GM19324 (cell line): ENCODE data around the gene MAP4K1.
"Not testable (repeated sequence)": the region's sequence is repeated elsewhere in the genome, so short reads cannot be mapped to it uniquely, and the experiment has no call there.

ENCODE experiments used
- ATAC-seq: cut with Tn5 transposase; IDR thresholded peaks from one replicate; pipeline ENCODE4 v1.9.1; 2021; ENCODE audit warnings: mild to moderate bottlenecking, moderate library complexity; ENCODE audit not compliant: unreplicated experiment, low FRiP score

The MAP4K1 gene

DNA sequence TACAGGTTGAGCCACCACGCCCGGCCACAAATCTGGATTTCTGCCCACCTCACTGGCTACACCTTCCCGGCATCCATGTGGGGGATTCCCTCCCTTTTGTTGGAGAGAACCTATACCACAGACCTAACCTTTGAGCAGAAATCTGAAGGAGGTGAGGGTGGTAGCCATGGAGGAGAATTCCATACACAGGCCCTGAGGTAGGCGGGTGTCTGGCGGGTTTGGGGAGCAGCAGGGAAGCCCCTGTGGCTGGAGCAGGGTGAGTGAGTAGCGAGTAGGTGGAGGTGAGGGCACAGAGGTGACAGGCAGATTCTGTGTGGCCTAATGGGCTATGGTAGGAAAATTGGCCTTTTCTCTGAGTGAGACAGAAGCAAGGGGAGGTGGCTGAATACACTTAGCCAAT is 11.8 kb upstream of the MAP4K1 start:
- ATAC-seq = no peak

- no peak for ATAC-seq
These were observed 8.6 kb upstream of the MAP4K1 start for GRCh38 chr19:38626401-38626800.

GRCh38 chr19:38624822-38625221 is 7.1 kb upstream of the MAP4K1 start:
- ATAC-seq = no peak

- ATAC-seq = no peak
These were observed 1.8 kb upstream of the MAP4K1 start for GRCh38 chr19:38619361-38620174.

GRCh38 chr19:38618590-38619360 is 1.0 kb upstream of the MAP4K1 start, which contains the start of gene EIF3K:
EIF3K (plus strand) TSS chr19:38619188; CDS start chr19:38619269, 81 bp downstream.
- peak; percentile 75 for ATAC-seq

GRCh38 chr19:38617283-38617763 is 430 bp downstream of the MAP4K1 start:
- ATAC-seq = no peak

- ATAC-seq = no peak
These were observed 1.5 kb downstream of the MAP4K1 start for GRCh38 chr19:38616265-38616664.

- no peak for ATAC-seq
These were observed 2.7 kb downstream of the MAP4K1 start for GRCh38 chr19:38615007-38615581.

GRCh38 chr19:38614289-38614688 is 3.5 kb downstream of the MAP4K1 start:
- ATAC-seq = no peak

DNA sequence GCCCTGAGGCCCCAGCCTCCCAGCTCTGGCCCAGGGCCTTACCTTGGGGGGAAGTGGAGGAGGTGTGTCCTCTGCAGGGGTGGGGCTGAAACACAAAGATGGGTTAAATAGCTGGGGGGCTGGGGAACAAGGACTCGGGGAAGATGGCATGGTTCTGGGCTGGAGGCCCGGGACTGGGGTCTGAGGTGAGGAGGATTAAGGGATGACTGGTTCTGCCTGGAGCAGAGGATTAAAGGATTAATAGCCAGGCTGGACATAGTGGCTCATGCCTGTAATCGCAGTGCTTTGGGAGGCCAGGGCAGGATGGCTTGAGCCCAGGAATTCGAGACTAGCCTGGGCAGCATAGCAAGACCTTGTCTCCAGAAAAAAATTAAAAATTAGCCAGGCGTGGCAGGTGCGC is 11.6 kb downstream of the MAP4K1 start:
- no peak for ATAC-seq

DNA sequence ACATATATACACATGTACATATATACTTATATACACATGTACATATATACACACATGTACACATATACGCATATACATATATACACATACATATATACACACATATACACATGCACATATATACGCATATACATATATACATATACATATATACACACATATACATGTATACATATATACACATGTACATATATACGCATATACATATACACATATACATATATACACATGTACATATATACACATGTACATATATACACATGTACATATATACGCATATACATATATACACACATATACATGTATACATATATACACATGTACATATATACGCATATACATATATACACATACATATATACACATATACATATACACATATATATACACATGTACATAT is 14.9 kb downstream of the MAP4K1 start:
- ATAC-seq = not testable (repeated sequence)

- ATAC-seq = no peak
These were observed 18.0 kb downstream of the MAP4K1 start for GRCh38 chr19:38599722-38600121.

DNA sequence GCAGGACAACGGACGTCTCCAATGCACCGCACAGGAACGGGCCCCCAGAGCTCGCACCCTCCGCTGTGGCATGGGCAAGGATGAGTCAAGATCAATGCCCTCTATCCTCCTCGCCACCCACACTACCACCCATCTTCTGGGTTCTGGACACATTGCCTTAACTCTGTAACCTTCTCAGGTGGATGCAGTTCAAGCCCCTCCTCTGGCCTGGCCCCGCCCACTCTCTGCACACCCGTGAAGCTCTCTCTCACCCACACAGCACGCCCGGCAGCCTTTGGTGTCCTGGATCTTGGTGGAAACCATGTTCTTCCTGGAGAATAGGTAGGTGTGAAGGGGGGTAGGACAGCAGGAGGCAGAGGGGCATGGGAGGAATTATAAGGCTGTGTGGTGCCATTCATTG is 20.7 kb downstream of the MAP4K1 start:
- no peak for ATAC-seq

GRCh38 chr19:38596057-38596981 is 21.4 kb downstream of the MAP4K1 start:
- no peak for ATAC-seq

DNA sequence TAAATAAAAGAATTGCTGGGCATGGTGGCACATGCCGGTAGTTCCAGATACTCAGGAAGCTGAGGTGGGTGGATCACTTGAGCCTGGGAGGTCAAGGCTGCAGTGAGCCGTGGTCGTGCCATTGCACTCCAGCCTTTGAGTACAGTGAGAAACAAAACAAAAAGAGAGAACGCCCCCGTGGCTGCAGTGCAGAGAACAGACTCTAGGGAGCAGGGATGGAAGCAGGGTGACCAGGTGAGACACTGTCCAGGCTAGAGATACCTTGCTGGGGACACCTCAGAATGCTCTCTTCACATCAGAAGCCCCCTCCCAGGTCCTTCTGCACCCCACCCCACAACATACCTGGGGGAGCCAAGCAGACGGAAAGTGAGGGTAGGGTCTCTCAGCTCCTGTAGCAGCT is 24.8 kb downstream of the MAP4K1 start:
- no peak for ATAC-seq

- no peak for ATAC-seq
These were observed 29.7 kb downstream of the MAP4K1 start for GRCh38 chr19:38588041-38588440.

GRCh38 chr19:38587562-38587961 is 30.2 kb downstream of the MAP4K1 start:
- ATAC-seq = no peak

DNA sequence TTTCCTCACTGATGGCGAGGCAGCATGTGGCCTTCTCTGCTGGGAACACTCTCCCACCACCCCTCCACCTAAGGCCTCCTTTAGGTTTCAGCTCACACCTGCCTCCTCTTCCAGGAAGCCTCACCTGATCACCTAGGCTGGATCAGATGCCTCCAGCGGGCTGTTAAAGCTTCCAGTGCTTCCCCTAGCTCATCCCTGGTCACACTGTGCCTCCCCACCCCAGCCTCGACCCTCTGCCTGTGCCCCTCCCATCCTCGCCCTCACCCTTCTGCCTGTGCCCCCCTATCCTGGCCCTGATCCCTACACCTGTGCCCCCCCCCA is 33.8 kb downstream of the MAP4K1 start:
- ATAC-seq = no peak

DNA sequence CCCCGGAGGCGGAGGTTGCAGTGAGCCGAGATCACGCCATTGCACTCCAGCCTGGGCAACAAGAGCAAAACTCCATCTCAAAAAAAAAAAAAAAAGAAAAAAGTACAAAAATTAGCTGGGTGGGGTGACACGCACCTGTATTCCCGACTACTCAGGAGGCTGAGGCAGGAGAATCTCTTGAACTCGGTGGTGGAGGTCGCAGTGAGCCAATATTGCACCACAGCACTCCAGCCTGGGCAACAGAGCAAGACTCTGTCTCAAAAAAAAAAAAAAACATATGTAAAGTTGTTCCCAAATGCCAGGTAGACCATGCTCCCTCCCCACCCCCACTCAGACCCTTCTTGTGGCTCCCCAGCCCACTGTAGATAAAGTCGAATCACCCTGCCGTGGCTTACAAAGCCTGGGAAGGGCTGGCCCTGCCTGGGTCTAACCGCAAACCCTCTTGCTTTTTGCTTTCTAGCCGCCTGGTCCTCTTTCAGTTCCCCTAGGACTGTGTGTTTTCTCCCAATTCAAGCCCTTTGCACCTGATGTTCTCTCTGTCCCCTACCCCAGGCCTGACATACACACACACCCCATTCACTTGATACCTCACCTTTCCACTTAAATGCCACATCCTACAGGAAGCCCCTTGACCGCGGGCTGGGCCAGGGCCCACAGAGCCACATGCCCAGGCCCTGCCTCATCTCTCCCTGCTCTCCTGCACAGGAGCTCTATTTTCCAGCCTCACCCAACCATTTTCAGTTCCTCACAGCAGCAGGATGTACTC is 34.4 kb downstream of the MAP4K1 start:
- peak; percentile 67 for ATAC-seq

GRCh38 chr19:38580080-38580479 is 37.7 kb downstream of the MAP4K1 start:
- ATAC-seq = no peak
